Right lobe of liver (tissue), 4 donors: Measurements from ENCODE around the gene IRAK1BP1.

Experiments used
- POLR2A ChIP-seq: fragments of 450-650 bp; IDR thresholded peaks from one replicate; pipeline ENCODE4 v1.6.1; 2017; ENCODE audit warnings: antibody characterized with exemption, mild to moderate bottlenecking
- TF ChIP-seq, protein P1 (sequence below), 4 donors: fragments of 200-600 bp in 3 of 4; fragments of 450-650 bp in 1 of 4; IDR thresholded peaks; one replicate each; pipeline versions ENCODE4 v1.5.1 to v1.8.0; 2016 to 2022; ENCODE audit warnings: antibody characterized with exemption in 4 of 4, mild to moderate bottlenecking in 2 of 4
- donor health status: DM: no; HTN: no; CAD: no.
- donor health status: DM: no; HTN: no; CAD: no.
- donor health status: DM: no; HTN: yes; CAD: no.

DNA sequence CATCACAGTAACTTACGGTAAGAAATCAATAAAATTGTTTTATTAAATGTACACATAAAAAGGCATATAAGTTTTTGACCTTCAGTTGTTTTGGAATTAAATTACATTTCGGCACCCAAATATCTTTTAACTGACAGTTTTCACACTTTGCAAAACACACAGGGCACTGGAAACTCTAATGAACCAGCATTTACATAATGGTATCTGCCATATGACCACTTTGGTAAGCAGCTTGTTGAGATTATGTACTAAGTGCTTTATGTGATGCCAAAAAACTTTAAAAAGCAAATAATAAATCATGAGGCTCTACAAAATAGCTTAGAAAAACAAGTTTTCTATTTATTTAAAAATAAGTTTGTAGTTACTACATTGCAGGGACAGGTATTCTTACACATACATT lies 68.2 kb downstream of the IRAK1BP1 start:
- TF ChIP-seq, protein P1, sequence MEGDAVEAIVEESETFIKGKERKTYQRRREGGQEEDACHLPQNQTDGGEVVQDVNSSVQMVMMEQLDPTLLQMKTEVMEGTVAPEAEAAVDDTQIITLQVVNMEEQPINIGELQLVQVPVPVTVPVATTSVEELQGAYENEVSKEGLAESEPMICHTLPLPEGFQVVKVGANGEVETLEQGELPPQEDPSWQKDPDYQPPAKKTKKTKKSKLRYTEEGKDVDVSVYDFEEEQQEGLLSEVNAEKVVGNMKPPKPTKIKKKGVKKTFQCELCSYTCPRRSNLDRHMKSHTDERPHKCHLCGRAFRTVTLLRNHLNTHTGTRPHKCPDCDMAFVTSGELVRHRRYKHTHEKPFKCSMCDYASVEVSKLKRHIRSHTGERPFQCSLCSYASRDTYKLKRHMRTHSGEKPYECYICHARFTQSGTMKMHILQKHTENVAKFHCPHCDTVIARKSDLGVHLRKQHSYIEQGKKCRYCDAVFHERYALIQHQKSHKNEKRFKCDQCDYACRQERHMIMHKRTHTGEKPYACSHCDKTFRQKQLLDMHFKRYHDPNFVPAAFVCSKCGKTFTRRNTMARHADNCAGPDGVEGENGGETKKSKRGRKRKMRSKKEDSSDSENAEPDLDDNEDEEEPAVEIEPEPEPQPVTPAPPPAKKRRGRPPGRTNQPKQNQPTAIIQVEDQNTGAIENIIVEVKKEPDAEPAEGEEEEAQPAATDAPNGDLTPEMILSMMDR (IDR thresholded peaks at IDR 0.05) = no peak
- TF ChIP-seq POLR2A = no peak
